Measurements from ENCODE around the gene ODAD3. TPM values are rescaled to one million over a fixed set of nuclear protein-coding genes. Genes with fewer than 3 reads are reported as not detected.
"Not testable (repeated sequence)": the region's sequence is repeated elsewhere in the genome, so short reads cannot be mapped to it uniquely, and the experiment has no call there.

ODAD3 gene
- total and polyA plus RNA-seq, 4 donors: 0.79 to 7.1 (median 5.3) TPM

DNA sequence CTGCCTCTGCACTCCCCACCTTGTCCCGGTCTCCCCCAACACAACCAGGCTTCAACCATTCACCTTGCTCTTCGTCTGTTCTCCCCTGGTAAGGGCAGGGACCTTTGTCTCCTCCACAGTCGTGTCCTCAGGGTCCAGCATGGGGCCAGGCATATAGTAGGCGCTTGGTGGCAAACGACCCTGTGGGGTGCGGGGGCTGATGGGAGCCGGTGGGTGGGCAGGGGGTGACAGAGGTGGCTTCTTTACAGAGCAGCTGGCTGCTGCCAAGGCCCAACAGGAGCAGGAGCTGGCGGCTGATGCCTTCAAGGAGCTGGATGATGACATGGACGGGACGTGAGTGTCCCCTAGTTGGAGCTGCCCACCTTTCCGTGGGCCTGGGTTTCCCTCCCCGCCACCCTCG is 10.2 kb upstream of the ODAD3 start:
- 91% methylated on average over 13 of the region's 13 CpGs for WGBS (ENCODE audit: insufficient coverage)
- peaks cover 96% of the 10 kb centered on the region for H3K36me3 ChIP-seq (ENCODE audit: control insufficient read depth, insufficient read depth, low read length)
- peaks cover 8% of the 10 kb centered on the region for H3K4me1 ChIP-seq (ENCODE audit: control insufficient read depth, insufficient read depth, low read length)
- H3K9me3 ChIP-seq (ENCODE audit: control insufficient read depth, insufficient read depth, low read length): no peaks in the 10 kb centered on the region
- no peak overlapping the region for H3K4me3 ChIP-seq (ENCODE audit: low read depth, low read length)
- H3K27me3 ChIP-seq (ENCODE audit: control insufficient read depth, insufficient read depth, low read length): no peaks in the 10 kb centered on the region
- no peak for DNase-seq (ENCODE audit: low read depth in 4 of 6, low spot score in 6 of 6)
- no peak overlapping the region for H3K27ac ChIP-seq (ENCODE audit: low read depth, low read length)

DNA sequence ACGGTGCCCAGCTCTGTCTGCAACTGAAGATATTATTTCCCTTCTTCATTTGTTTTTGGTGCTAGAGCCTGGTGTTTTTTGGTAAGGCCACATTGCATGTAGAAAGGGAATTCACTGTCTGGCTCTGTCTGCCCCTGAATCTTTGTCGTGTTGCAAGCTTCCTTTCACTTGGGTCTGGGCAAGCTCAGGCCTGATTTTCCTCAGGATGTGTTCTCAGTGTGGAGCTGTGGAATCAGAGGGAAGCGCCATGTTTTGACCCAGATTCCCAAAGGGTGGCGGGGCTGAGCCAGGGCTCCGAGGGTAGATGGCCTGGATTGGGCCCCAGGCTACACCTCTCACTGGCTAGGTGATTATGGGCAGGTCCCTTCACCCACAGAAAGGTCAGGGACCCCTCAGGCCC is 9.1 kb upstream of the ODAD3 start:
- Histone ChIP-seq H3K4me1 (ENCODE audit: control insufficient read depth, insufficient read depth, low read length) (peaks cover 8% of the 10 kb centered on the region), H3K27me3 (ENCODE audit: control insufficient read depth, insufficient read depth, low read length) (no peaks in the 10 kb centered on the region), H3K36me3 (ENCODE audit: control insufficient read depth, insufficient read depth, low read length) (peaks cover 100% of the 10 kb centered on the region), H3K27ac (ENCODE audit: low read depth, low read length) (no peak overlapping the region), H3K4me3 (ENCODE audit: low read depth, low read length) (no peak overlapping the region), H3K9me3 (ENCODE audit: control insufficient read depth, insufficient read depth, low read length) (no peaks in the 10 kb centered on the region)
- 70% methylated on average over 4 of the region's 5 CpGs for WGBS (ENCODE audit: insufficient coverage)
- no peak for DNase-seq (ENCODE audit: low read depth in 4 of 6, low spot score in 6 of 6)

DNA sequence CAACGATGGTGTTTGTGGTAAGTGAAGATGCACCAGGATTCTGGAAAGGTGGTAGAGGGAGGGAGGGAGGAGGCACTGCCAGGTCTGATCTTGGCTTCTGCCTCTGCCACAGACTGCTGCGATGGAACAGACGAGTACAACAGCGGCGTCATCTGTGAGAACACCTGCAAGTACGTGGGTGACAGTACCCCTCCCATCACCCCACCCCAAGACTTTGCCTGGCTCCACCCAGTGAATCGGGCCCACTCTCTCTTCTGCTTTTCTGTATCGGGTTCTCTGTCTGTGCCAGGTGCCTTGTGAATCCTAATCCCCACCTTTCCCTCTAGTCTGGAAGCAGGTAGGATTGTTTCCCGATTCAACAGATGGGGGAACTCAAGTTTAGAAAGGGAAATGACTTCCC is 3.0 kb upstream of the ODAD3 start:
- H3K27ac ChIP-seq (ENCODE audit: low read depth, low read length): no peak overlapping the region
- peaks cover 65% of the 10 kb centered on the region for H3K36me3 ChIP-seq (ENCODE audit: control insufficient read depth, insufficient read depth, low read length)
- no peak for DNase-seq (ENCODE audit: low read depth in 4 of 6, low spot score in 6 of 6)
- H3K4me3 ChIP-seq (ENCODE audit: low read depth, low read length): no peak overlapping the region
- WGBS (ENCODE audit: insufficient coverage): 98% methylated on average over 5 of the region's 9 CpGs
- H3K27me3 ChIP-seq (ENCODE audit: control insufficient read depth, insufficient read depth, low read length): no peaks in the 10 kb centered on the region
- no peaks in the 10 kb centered on the region for H3K9me3 ChIP-seq (ENCODE audit: control insufficient read depth, insufficient read depth, low read length)
- H3K4me1 ChIP-seq (ENCODE audit: control insufficient read depth, insufficient read depth, low read length): peaks cover 23% of the 10 kb centered on the region

DNA sequence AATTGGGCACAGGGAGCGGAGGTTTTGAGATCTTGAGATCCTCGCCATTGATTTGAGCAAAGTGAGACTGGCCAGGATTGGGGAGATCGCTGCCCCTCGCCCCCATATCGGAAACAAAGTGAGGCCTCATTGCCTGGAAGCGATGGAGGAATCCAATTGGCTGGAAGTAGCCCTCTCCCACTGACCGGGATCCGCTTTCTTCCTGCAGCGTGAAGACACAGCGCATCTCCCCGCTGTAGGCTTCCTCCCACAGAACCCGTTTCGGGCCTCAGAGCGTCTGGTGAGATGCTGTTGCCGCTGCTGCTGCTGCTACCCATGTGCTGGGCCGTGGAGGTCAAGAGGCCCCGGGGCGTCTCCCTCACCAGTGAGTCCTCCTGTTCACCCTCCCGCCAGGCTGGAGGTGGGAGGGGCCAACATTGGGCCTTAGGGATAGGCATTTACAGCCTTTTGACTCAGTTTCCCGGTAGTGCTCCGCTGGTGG is 952 bp upstream of the ODAD3 start:
- H3K27me3 ChIP-seq (ENCODE audit: control insufficient read depth, insufficient read depth, low read length): no peaks in the 10 kb centered on the region
- H3K36me3 ChIP-seq (ENCODE audit: control insufficient read depth, insufficient read depth, low read length): peaks cover 45% of the 10 kb centered on the region
- H3K4me1 ChIP-seq (ENCODE audit: control insufficient read depth, insufficient read depth, low read length): peaks cover 23% of the 10 kb centered on the region
- no peak for DNase-seq (ENCODE audit: low read depth in 4 of 6, low spot score in 6 of 6)
- H3K4me3 ChIP-seq (ENCODE audit: low read depth, low read length): peak overlapping the region; percentile 96
- no peaks in the 10 kb centered on the region for H3K9me3 ChIP-seq (ENCODE audit: control insufficient read depth, insufficient read depth, low read length)
- peak overlapping the region; percentile 95 for H3K27ac ChIP-seq (ENCODE audit: low read depth, low read length)
- 5% methylated on average over 19 of the region's 21 CpGs for WGBS (ENCODE audit: insufficient coverage)

DNA sequence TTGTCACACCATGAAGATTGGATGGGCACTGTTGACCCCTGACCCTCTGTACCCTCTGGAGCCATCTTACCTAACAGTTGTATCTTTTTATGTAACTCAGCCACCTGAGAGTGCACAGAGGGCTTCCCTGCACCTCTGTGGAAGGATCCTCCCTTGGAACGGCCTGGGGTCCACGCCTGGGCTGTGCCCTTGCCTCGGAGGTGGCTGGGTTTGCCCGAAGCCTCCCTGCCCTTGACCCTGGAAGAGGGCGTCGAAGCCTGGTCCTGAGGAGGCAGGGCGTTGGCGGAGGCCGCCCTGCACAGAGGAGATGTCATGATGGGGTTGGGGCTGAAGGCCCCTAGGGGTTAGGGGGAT is 241 bp downstream of the ODAD3 start:
- no peak for DNase-seq (ENCODE audit: low read depth in 4 of 6, low spot score in 6 of 6)
- WGBS (ENCODE audit: insufficient coverage): 6% methylated on average over 9 of the region's 9 CpGs
- Histone ChIP-seq H3K27me3 (ENCODE audit: control insufficient read depth, insufficient read depth, low read length) (no peaks in the 10 kb centered on the region), H3K36me3 (ENCODE audit: control insufficient read depth, insufficient read depth, low read length) (peaks cover 33% of the 10 kb centered on the region), H3K27ac (ENCODE audit: low read depth, low read length) (peak overlapping the region; percentile 95), H3K9me3 (ENCODE audit: control insufficient read depth, insufficient read depth, low read length) (no peaks in the 10 kb centered on the region), H3K4me3 (ENCODE audit: low read depth, low read length) (peak overlapping the region; percentile 96), H3K4me1 (ENCODE audit: control insufficient read depth, insufficient read depth, low read length) (peaks cover 23% of the 10 kb centered on the region)

DNA sequence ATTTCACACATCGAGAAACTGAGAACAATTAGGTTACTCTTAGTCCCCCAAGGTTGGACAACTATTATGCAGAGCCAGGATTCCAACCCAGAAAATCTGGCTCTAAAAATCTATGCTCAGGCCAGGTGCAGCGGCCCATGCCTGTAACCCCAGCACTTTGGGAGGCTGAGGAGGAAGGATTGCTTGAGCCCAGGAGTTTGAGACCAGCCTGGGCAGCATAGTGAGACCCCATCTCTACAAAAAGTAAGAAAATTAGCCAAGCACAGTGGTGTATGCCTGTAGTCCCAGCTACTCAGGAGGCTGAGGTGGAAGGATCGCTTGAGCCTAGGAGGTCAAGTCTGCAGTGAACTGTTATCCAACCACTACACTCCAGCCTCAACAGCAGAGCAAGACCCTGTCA is 1.4 kb downstream of the ODAD3 start:
- H3K27ac ChIP-seq (ENCODE audit: low read depth, low read length); DNase-seq (ENCODE audit: low read depth in 4 of 6, low spot score in 6 of 6): not testable (repeated sequence)
- 100% methylated on average over 2 of the region's 3 CpGs for whole genome bisulfite sequencing (ENCODE audit: insufficient coverage)

DNA sequence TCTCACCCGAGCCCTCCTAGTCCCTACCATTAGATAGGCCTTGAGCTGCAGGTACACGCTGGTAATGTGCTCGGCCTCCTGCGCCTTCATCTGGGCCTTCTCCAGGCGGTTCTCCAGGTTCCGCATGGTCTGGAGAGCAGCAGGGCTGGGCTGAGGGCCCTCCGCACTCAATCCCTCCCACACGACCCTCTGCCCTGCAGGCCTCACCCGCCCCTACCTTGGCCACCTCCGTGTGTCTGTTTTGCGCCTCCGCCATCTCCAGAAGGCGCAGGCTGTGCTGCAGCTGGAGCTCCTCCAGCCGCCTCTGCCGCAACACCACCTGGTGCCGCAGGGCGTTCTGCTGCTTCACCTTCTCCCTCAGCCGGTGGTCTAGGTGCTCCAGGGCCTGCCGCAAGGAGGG is 8.3 kb downstream of the ODAD3 start:
- no peak overlapping the region for H3K27ac ChIP-seq (ENCODE audit: low read depth, low read length)
- H3K4me1 ChIP-seq (ENCODE audit: control insufficient read depth, insufficient read depth, low read length): peaks cover 12% of the 10 kb centered on the region
- H3K36me3 ChIP-seq (ENCODE audit: control insufficient read depth, insufficient read depth, low read length): peaks cover 19% of the 10 kb centered on the region
- 92% methylated on average over 18 of the region's 19 CpGs for WGBS (ENCODE audit: insufficient coverage)
- no peaks in the 10 kb centered on the region for H3K9me3 ChIP-seq (ENCODE audit: control insufficient read depth, insufficient read depth, low read length)
- DNase-seq (ENCODE audit: low read depth in 4 of 6, low spot score in 6 of 6): no peak
- H3K4me3 ChIP-seq (ENCODE audit: low read depth, low read length): no peak overlapping the region
- H3K27me3 ChIP-seq (ENCODE audit: control insufficient read depth, insufficient read depth, low read length): peaks cover 25% of the 10 kb centered on the region

More for the DNA sequence above, 1.4 kb downstream of the ODAD3 start:
- H3K36me3 ChIP-seq (ENCODE audit: control insufficient read depth, insufficient read depth, low read length): peaks cover 21% of the 10 kb centered on the region
- peaks cover 23% of the 10 kb centered on the region for H3K4me1 ChIP-seq (ENCODE audit: control insufficient read depth, insufficient read depth, low read length)
- not testable (repeated sequence) for H3K27me3 ChIP-seq (ENCODE audit: control insufficient read depth, insufficient read depth, low read length); H3K9me3 ChIP-seq (ENCODE audit: control insufficient read depth, insufficient read depth, low read length); H3K4me3 ChIP-seq (ENCODE audit: low read depth, low read length)

DNA sequence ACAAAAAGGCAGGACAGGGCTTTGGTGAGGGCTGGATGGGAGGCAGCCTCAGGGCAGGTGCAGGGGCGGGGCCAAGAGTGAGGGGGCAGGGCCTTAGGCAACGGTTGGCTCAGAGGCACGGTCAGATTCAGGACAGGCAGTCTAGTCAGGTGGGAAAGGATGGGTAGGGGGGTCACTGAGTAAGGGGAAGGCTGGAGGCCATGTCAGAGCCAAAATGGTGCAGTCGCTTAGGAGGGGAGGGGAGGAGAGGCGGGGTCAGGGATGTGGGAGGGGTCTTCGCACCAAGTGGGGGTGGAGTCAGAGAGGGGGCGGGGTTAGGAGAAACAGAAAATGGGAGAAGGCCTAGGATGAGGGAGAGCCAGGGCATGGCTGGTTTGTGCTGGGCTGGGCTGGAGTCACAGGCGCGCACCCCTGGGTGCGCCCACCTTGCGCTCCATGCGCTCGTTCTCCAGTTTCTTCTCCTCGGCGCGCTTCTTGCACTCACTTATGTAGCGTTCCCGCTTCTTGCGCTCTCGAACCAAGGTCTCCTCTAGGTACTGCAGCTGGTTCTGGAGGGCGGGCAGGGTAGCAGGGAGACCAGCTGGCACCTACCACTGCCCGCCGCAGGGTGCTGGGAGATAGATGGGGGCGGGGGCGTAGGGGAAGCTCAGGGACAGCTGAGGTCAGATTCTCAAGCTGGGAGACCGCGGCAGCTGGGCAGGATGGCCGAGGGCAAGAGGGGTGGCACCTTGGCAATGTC is 9.0 kb downstream of the ODAD3 start:
- Histone ChIP-seq H3K36me3 (ENCODE audit: control insufficient read depth, insufficient read depth, low read length) (peaks cover 19% of the 10 kb centered on the region), H3K4me1 (ENCODE audit: control insufficient read depth, insufficient read depth, low read length) (peaks cover 20% of the 10 kb centered on the region), H3K9me3 (ENCODE audit: control insufficient read depth, insufficient read depth, low read length) (no peaks in the 10 kb centered on the region), H3K4me3 (ENCODE audit: low read depth, low read length) (no peak overlapping the region), H3K27ac (ENCODE audit: low read depth, low read length) (no peak overlapping the region), H3K27me3 (ENCODE audit: control insufficient read depth, insufficient read depth, low read length) (peaks cover 33% of the 10 kb centered on the region)
- DNase-seq (ENCODE audit: low read depth in 4 of 6, low spot score in 6 of 6): no peak
- WGBS (ENCODE audit: insufficient coverage): 90% methylated on average over 26 of the region's 28 CpGs

DNA sequence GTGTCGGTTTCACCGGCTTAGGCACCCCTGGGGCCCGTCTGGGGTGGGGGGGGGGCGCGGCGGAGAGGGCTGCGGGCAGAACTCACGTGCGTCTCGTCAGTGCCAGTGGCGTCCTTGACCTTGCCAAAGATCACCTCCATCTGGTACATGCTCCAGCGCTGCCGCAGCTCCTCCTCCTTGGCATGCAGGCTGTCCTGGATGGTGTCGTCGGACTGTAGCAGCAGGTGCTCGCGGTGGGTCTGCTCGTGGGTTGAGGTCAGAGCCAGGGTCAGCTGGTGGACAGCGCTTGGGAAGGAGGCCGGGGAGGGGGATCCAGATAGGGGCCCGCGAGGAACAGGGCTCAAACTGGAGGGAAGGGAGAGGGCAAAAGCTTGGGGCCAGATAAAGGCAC is 11.1 kb downstream of the ODAD3 start:
- H3K9me3 ChIP-seq (ENCODE audit: control insufficient read depth, insufficient read depth, low read length): no peaks in the 10 kb centered on the region
- no peak overlapping the region for H3K4me3 ChIP-seq (ENCODE audit: low read depth, low read length)
- H3K27me3 ChIP-seq (ENCODE audit: control insufficient read depth, insufficient read depth, low read length): peaks cover 53% of the 10 kb centered on the region
- 32% methylated on average over 18 of the region's 22 CpGs for WGBS (ENCODE audit: insufficient coverage)
- peaks cover 19% of the 10 kb centered on the region for H3K36me3 ChIP-seq (ENCODE audit: control insufficient read depth, insufficient read depth, low read length)
- DNase-seq (ENCODE audit: low read depth in 4 of 6, low spot score in 6 of 6): no peak
- peaks cover 33% of the 10 kb centered on the region for H3K4me1 ChIP-seq (ENCODE audit: control insufficient read depth, insufficient read depth, low read length)
- H3K27ac ChIP-seq (ENCODE audit: low read depth, low read length): no peak overlapping the region

DNA sequence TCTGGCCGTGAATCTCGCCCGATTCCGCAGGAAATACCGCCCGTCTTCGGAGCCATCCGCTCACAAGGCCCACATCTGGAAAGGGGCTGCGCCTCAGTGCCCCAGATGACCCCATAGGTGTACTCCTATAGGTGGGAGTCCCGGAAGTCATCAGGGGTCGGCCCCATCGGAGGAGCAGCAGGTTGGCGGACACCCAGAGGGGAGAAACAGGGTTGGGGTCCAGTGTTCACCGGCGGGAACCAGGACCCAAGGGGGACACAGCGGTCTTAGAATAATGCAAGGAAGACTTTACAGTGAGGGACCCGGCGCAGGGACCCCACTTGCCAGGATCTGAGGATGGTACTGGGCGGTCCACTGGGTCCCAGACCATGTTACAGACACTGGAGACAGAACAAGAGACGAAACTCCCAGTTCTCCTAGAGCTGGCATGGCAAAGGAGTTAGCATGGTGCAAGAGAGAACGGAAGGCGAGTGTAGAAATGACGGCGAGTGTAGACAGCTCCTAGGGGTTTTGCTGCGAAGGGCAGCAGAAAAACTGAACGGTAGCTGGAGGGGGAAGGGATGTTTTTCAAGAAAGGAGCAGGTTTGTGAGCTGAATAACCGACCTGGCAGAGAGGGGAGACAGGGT is 11.6 kb downstream of the ODAD3 start:
- Histone ChIP-seq H3K9me3 (ENCODE audit: control insufficient read depth, insufficient read depth, low read length) (no peaks in the 10 kb centered on the region), H3K27ac (ENCODE audit: low read depth, low read length) (no peak overlapping the region), H3K27me3 (ENCODE audit: control insufficient read depth, insufficient read depth, low read length) (peaks cover 58% of the 10 kb centered on the region), H3K4me1 (ENCODE audit: control insufficient read depth, insufficient read depth, low read length) (peaks cover 38% of the 10 kb centered on the region), H3K36me3 (ENCODE audit: control insufficient read depth, insufficient read depth, low read length) (peaks cover 19% of the 10 kb centered on the region), H3K4me3 (ENCODE audit: low read depth, low read length) (no peak overlapping the region)
- no peak for DNase-seq (ENCODE audit: low read depth in 4 of 6, low spot score in 6 of 6)
- 41% methylated on average over 27 of the region's 27 CpGs for WGBS (ENCODE audit: insufficient coverage)
